AG08396 (cell line): ENCODE data around the gene PLA2G4E.

Source experiments
- DNase-seq: peaks from one replicate; pipeline ENCODE4 v3.0.0; 2012; ENCODE audit warnings: low spot score, mixed read lengths

PLA2G4E gene

GRCh38 chr15:42018306-42019224 is 2.3 kb downstream of the PLA2G4E start:
- no peak for DNase-seq

GRCh38 chr15:42016971-42017370 is 3.9 kb downstream of the PLA2G4E start:
- no peak for DNase-seq

- no peak for DNase-seq
These were observed 6.4 kb downstream of the PLA2G4E start for GRCh38 chr15:42014406-42014805.

GRCh38 chr15:42012928-42013482 is 7.8 kb downstream of the PLA2G4E start:
- DNase-seq: no peak

- no peak for DNase-seq
These were observed 8.6 kb downstream of the PLA2G4E start for GRCh38 chr15:42012241-42012640.

- no peak for DNase-seq
These were observed 9.8 kb downstream of the PLA2G4E start for GRCh38 chr15:42011074-42011473.

- DNase-seq: no peak
These were observed 10.4 kb downstream of the PLA2G4E start for GRCh38 chr15:42010434-42010833.

- DNase-seq: no peak
These were observed 11.4 kb downstream of the PLA2G4E start for GRCh38 chr15:42009474-42009873.

GRCh38 chr15:42009022-42009421 is 11.8 kb downstream of the PLA2G4E start:
- no peak for DNase-seq

- DNase-seq: no peak
These were observed 13.5 kb downstream of the PLA2G4E start for GRCh38 chr15:42007386-42007785.

GRCh38 chr15:42002333-42002732 is 18.5 kb downstream of the PLA2G4E start:
- DNase-seq: no peak

GRCh38 chr15:42001236-42001635 is 19.6 kb downstream of the PLA2G4E start:
- no peak for DNase-seq

- DNase-seq: no peak
These were observed 21.3 kb downstream of the PLA2G4E start for GRCh38 chr15:41999290-42000285.

- no peak for DNase-seq
These were observed 23.0 kb downstream of the PLA2G4E start for GRCh38 chr15:41997845-41998244.

- no peak for DNase-seq
These were observed 23.8 kb downstream of the PLA2G4E start for GRCh38 chr15:41996921-41997592.

GRCh38 chr15:41996376-41996775 is 24.5 kb downstream of the PLA2G4E start:
- no peak for DNase-seq

- no peak for DNase-seq
These were observed 25.4 kb downstream of the PLA2G4E start for GRCh38 chr15:41995476-41995855.

GRCh38 chr15:41994772-41995475 is 25.9 kb downstream of the PLA2G4E start:
- DNase-seq: no peak

GRCh38 chr15:41994171-41994650 is 26.6 kb downstream of the PLA2G4E start:
- DNase-seq: no peak

- no peak for DNase-seq
These were observed 27.2 kb downstream of the PLA2G4E start for GRCh38 chr15:41993472-41994170.
